Midbrain (tissue), 1 donor: ENCODE measurements around the gene SMAD7.

Experiments
- DNase-seq: peaks from one replicate; lab custom pipeline; 2025; lab: John Stamatoyannopoulos, UW

Gene SMAD7

DNA sequence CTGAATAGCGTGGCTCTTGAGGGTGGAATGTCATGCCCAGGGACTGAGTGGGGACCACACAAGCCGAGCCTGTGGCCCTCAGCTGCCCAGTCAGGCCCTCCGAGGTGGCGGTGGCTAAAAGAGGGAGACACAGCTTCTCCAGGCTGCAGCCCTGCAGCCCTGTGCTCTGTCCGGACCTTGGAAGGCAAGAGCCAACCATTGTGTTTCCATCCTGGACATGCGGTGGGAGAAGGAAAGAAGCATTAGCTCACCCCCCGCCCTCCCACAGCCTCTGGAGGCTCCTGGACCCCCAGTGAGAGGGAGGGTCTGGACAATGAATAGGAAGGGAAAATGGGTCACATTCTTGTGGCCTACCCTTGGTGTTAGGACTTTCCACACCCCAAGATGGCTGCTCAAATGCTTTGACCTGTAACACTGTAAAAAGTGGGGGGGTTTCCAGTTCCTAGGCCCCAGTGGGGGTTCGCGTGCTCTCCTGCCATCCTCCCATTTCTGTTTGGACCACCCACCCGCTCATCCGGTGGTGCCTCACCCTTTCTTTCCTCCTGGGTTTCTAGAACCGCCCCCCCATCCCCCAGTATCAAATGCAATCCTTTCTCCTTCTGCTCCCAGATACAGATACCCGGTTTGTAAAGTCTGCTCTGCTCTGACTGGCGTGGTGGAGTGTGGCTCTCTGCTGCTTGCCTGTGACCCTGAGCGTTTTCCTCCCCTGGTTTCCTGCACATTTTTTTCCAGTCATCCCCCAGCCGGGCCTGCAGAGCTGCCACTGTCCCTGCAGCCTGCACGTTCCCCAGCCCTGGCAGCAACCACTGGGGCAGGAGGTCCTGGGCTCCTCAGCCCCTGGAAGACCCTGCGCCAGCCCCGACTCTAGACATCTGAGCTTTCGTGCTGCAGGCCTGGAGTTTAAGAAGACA is 36.3 kb upstream of the SMAD7 start:
- DNase-seq, result no peak

DNA sequence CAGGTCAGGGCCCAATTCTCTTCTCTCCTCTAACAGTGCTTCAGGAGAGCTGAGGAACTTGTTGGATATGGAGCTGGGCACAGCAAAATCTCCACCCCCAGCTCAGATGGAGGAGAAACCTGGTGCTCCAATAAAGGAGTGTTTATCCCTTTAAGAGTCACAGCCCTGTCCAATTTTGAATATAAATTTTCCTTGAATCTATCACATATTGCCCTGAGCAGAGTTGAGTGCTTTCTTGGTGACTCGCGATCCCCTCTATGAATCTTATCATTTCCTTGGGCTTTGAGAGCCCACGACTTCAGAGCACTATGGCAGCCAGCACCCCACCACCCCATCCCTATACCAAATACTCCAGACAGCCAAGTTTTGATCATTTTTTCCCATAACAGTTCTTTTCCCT is 34.4 kb upstream of the SMAD7 start:
- no peak for DNase-seq

DNA sequence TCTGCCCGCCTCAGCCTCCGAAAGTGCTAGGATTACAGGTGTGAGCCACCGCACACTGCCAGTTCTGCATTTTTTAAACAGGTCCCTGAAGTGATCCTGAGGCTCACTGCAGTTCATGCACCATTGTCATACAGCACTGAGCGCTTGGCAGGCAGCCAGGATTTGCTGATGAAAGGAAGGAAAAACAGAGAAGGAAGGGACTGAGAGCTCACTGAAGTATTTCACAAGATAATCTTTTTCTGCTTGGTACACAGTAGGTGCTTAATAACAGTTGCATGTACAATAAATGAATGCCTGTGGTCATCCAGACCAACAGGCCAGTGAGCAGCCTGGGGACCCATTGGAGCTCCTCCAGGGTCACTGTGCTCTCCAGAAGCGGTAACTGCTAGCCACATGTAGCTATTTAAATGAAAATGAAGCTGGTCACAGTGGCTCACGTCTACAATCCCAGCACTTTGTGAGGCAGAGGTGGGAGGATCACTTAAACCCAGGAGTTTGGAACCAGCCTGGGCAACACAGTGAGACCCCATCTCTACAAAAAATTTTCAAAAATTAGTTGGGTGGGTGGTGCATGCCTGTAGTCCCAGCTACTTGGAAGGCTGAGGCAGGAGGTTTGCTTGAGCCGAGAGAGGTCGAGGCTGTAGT is 33.1 kb upstream of the SMAD7 start:
- no peak for DNase-seq

DNA sequence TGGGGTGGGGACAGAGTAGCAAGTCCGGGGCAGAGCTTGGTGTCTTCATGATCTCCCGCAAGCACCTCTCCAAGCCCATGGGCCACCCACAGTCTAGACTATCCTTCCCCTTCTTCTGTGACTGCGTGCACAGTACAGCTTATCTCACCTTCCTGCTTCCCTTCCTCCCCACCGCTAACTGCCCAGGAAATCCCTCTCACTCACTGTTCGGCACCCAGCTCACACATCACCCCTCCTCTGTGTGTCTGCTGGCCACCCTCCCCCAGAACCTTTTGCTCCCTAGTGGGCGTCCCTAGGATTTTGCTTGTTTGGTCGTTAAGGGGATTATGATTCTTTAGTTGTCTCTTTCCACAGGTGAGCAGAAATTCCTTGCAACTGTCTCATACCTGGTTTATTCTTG is 31.5 kb upstream of the SMAD7 start:
- no peak for DNase-seq

DNA sequence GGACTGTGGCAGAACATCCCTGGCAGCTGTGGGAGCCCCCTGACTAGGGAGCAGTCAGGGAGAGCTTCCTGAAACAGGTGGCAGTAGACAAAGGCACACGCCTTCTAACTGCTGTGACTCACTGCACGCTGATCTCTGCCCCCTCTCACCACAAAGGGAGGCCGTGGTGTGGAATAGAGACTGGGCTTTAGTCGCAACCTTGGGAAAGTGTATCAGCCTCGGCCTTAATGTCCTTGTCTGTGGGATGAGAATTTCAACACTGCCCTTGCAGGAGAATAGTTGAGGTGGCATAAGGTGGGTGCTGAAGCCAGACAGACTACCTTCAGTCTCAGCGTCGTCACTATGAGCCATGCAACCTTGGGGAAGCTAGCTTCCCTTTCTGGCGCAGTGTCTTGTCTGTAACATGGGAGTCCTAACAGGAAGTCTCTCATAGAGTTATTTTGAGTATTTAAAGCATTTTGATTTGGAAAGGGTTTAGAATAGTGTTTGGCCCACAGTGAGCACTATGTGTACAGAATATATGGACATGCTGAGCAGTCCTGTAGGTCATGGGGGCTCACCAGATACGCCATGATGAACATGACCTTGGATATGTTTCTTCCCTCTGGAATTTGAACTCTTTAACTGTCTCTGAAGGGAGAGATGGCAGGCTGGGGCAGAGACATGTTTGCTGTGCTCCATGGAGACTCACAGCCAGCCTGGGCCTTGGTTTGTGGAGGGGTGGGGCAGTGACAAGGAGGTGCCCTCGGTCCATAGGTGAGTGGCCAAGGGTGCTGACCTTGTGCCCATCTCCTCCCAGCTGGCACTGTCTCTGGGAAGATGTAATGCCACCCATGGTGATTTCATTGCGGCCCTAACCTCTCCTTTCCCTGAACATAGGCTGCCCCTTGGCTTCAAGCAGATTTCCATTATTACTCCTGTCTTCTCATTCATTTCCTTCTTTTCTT is 29.5 kb upstream of the SMAD7 start:
- DNase-seq, result no peak

DNA sequence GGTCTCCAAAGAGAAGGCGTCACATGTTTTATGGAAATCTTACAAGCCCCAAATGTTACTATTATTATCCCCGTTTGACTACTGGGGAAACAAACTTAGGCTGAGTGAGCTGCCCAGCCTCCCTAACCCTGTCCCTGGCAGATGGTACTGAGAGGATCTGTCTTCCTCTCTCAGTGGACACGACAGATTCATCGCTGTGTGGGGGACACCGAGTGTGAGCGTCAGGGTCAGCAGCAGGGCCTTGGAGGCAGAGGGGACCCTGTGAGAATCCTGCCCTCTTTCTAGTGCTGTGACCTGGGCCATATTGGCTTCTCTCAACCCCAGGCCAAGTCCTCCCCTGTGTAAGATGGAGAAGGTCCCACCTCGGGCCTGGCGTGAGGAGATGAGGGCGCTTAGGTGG is 27.1 kb upstream of the SMAD7 start:
- DNase-seq, result no peak

DNA sequence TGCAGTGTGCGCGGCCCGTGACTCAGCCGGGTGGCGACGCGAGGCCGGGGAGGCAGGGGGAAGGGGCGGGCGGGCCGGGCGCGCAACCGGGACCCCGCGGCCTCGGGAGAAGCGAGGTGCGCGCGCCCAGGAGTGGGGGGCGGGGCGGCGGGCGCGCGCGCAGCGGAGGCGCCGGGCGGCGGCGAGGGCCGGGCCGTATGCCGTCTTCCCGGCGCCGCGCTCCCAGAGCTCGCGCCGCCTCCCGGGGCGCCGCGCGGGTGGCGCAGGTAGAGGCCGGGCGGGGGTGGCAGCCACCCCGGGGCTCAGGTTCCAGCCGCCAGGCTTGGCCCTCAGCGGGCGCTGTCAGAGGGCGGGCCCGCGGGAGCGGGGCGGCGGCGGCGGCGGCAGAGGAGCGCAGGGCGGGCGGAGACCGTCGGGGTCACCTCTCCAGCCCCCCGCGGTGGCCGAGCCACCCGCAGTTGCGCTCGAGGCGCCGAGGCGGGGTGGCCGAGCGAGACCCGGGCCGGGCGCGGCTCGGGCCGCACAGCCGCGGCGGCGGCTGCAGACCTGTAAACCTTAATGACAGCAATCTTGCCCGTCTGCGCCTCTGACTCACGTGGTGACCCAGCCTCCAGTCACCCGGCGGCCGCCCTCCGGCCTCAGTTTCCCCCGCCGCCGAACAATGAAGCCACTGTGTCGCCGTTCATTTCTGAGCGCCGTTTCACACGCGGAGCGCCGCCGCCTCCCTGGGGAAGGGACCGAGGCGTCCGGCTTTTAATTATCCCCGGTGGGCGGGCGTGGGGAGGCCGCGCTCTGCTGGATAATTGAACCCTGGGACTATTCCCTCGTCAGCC is 25.3 kb upstream of the SMAD7 start:
- DNase-seq, result no peak

DNA sequence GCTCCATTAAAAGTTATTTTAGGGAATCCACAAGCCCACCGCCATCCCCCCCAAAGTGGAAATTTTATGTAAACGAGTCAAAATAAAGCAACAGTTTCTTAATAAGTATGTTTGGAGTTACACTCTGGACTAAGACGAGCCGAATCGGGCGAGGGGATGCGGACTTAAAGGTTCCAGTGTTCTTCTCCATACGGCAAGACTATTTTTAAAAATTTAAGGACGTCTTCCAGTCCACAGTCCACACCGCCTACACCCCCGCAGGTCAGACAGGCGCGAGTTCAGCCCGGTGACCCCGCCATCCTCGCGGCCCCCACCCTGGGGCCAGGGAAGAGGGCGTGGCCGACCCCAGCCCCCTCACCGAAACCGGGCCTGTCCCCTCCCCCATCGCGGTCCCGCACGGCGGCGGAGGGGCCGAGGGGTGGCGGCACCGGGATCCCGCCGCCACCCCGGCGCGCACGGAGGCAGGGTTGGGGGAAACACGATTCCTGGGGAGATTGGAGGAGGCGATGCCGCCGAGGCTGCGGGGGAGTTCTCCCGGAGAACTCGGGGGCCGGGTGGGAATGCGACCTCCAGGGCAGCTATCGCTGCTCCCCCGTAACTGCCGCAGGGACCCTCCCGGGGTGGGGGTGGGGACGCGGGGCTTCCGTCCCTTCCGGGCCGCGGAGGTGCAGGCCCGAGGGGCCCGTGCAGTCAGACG is 24.5 kb upstream of the SMAD7 start:
- DNase-seq, result no peak

DNA sequence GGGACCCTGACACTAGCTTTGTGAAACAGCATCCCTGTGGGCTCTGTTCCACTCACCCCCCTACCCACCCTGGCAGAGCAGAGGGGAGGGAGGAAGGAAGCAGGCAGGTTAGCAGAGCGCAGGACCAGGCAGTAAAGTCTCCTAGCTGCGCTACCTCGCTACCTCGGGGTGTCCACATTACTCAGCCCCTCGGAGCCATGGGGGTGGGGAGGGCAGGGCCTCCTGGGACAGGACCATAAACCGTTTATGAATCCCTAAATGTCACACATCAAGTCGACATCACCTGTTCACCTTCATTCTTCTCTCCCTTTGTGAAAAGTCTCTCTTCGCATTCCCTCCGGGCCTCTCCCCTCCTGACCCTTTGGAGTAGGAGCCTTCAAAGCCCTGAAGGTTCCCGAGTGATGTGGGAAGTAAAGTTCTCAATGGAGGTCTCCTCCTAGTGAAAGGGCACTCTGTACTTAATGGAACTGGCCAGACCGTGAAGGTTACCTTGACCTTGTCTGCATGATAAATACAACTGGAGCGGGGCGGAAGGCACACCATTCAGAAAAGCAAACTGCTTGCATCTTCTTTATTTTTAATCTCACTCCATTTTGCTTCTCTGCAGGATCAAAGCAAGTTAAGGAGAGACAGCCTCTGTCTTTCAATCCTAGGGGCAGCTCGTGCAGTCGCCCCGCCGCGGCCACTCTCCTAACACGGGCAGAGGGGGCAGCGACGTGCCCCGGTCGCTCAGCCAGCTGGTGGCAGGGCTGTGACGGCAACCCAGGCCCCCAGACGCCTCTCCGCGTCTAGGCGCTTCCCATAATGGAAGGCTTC is 23.7 kb upstream of the SMAD7 start:
- DNase-seq, result no peak

DNA sequence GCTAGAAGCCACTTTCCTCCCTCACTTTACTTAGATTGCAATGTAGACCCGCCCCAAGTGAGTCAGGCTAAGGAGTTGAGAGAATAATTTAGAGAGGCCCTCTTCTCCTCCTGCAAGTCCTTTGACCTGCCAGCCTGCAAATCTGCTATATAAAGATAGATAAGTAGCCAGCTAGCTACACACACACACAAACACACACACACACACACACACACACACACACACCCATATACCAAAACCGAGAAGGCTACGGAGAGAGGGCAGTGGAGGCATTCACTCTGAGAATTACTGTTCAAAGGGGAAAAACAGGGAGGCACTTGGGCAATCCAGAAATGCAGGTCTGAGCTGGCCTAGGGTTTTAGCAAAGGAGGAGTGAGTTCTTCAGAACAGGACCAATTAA is 23.0 kb upstream of the SMAD7 start:
- DNase-seq, result no peak

DNA sequence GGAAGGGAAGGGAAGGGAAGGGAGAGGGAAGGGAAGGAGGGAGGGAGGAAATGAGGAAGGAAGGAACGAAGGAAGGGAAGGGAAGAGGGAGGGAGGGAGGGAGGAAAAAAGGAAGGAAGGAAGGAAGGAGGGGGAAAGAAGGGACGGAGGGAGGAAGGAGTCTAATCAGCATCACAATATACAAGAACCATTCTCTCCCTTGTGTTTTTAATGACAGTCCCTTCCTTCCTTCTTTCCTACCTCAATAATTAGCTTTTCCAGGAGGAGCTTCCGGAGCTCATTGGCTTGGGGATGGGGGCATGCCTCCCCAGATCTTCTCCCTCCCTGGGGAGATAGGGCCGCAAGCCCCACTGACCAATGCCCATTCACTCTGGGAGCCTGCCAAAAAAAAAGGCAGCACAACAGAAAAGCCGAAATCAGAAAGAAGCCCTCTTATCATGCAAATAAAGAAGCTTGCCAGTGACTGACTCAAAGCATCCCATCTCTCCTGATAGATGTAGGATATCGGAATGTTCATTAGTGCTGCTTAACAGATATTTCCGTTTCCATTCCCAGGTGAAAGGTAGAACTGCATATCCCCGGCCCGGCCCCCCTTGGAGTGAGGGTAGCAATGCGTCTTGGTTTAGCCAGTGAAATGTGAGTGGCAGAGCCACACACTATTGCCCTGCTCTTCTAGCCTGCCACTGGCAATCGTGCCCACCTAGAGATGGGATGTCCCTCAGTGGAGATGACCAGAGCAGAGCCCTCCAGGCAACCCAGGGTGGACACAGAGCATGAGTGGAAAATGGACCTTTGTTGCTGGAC is 17.8 kb upstream of the SMAD7 start:
- no peak for DNase-seq

DNA sequence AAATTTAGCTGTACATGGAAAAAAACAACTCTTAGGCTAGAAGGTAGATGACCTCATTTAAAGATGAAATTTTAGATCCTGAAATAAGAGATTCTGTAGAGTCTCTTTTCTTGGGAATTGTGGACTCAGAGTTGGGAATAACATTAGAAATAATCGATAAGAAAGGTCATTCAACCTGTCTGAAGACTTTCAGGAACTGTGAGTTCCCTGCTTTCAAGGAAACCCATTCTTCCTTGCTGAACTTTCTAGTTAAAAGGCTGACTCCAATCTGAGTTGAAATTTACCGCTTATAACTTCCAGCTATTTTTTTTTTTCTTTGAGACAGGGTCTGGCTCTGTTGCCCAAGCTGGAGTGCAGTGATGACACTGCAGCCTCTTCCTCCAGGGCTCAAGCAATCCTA is 16.8 kb upstream of the SMAD7 start:
- no peak for DNase-seq

DNA sequence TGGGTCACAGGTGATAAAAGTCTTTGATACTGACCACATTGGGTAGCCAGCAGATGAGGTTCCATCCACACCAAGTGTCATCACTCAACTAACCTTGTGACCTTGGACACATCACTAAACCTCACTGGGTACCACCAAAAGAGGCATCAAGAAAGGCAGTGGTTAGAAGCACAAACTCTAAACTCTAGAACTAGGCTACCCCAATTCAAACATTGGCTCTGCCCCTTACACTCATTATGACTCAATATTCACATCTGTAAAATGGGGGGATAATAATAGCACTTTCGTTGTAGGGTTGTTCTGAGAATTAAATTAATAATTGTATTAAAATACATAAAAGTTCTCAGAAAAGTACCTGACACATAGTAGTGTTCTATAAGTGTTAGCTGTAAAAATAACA is 15.8 kb upstream of the SMAD7 start:
- DNase-seq, result no peak

DNA sequence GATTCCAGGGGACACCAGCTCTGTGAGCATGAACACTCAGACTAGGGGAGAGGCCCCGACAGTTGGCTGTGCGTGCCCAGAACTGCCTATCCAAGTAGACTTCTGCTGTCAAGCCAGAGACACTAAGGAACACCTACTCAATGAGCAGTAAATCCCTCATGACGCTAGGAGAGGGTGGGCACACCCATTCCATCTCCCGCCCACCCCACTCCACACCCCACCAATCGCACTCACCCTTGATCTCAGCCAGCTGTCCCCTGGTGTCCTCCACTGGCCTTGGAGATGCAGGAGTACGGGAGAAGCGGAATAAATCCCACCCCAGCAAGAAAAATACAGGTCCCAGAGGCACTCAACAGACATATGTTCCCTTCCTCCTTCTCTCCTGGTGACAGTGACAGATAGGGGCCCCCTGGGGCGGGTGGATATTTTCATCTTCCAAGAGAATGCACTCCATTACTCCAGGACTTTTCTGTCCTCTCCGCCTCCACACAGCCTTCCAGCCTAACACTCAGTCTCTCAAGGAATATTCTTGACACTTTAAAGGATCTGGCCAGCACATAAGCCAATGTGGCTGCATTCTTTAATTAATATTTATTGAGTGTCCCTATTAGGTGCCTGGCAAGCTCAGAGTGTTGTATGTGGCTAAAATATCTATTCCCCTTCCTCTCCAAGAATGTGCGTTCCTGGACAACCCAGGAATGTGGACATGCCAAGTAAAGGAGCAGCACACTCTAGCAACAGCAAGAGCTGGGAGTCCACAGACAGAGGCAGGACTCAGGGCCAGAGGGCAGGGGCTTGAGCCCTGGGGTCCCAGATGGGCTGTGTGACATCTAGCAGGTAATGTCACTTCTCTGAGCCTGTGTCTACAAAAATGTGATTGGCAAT is 13.1 kb upstream of the SMAD7 start:
- DNase-seq, result no peak

DNA sequence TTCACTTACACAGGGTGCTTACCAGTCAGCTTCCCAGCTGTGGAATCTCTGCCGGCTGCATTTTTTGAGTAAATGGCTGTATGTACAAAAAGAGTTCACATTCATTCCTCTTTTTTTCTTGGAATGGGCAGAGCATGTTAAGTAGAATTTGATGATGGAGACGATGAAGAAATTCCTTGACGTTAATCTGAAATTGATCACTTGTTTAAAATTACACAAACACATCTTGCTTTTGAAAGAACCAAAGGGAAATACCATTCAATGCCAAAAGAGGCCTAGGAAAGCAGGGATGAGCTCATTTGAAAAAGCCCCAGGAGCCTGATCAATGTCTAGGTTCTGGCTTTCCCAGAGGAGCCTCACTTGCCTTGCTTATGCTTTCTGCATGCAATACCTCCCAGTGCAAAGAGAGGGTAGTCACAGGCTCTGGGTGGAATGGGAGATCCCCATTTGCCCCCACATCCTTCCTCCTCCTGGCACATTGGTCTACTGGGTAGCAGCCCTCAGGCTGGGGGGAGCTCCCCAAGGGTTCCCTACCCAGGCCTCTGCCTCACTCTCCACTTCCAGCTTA is 12.3 kb upstream of the SMAD7 start:
- DNase-seq, result no peak

DNA sequence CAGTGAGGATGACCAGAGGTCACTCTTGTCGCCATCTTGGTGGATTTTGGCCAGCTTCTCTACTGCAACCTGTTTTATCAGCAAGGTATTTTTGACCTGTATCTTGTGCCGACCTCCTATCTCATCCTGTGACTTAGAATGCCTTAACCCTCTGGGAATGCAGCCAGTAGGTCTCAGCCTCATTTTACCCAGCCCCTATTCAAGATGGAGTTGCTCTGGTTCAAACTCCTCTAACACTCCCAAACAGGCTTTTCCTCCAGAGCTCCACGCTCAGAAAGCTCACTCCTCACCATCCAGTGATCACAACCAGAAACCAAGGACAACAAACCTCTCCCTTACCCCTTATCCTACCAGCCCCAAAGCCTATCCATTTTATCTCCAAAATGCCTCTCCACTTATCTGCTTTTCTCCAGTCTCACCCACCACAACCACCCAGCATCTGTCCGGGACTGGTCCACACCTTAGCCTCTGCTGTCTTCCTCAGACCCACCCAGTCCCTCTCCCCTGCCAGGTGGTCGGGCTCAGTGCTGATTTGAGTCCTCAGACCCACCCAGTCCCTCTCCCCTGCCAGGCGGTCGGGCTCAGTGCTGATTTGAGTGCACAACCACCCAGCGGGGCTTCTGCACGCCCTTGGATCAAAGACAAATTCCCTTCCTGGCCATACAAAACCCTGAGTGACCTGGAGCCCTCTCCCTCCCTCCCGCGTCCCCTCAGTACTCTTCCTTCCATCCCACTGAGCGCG is 11.7 kb upstream of the SMAD7 start:
- no peak for DNase-seq

DNA sequence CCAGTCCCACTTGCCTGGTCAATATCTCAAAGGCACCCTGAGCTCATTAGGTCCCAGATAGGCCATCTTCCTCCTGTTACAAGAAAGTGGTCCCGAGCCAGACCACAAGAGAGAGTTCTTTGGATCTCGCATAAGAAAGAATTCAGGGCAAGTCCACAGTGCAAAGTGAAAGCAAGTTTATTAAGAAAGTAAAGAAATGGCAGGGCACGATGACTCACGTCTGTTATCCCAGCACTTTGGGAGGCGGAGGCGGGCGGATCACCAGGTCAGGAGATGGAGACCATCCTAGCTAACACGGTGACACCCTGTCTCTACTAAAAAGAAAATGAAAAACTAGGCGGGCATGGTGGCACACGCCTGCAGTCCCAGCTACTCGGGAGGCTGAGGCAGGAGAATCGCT is 10.8 kb upstream of the SMAD7 start:
- DNase-seq, result no peak
